Testis (tissue), 2 donors: ENCODE data around the gene PTPN7.

ENCODE experiments used
- POLR2A ChIP-seq: fragments of 450-650 bp; IDR thresholded peaks from one replicate; pipeline ENCODE4 v1.6.1; 2017; ENCODE audit warnings: antibody characterized with exemption, mild to moderate bottlenecking, moderate library complexity
- TF ChIP-seq, protein P1 (sequence below), 3 experiments: fragments of 450-650 bp in 2 of 3; fragments of 200-600 bp in 1 of 3; sonication (generic) in 1 of 3; IDR thresholded peaks; one replicate each; pipeline ENCODE4 v1.5.1; 2016 to 2019; ENCODE audit warnings: antibody characterized with exemption in 3 of 3, mild to moderate bottlenecking in 2 of 3, moderate library complexity in 1 of 3

DNA sequence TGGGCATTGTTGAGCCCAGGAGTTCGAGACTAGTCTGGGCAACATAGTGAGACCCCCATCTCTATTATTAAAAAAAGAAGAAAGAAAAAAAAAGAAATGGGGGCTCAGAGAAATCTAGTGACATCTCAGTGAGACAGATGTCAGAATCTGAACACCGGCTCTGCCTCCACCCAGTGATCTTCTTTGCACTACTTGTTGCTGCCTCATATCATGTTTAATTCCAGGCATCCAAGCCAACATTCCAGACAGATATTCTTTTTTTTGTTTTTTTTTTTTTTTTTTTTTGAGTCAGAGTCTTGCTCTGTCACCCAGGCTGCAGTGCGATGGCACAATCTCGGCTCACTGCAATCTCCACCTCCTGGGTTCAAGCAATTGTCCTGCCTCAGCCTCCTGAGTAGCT, 10.8 kb downstream of the PTPN7 start:
- TF ChIP-seq, protein P1, sequence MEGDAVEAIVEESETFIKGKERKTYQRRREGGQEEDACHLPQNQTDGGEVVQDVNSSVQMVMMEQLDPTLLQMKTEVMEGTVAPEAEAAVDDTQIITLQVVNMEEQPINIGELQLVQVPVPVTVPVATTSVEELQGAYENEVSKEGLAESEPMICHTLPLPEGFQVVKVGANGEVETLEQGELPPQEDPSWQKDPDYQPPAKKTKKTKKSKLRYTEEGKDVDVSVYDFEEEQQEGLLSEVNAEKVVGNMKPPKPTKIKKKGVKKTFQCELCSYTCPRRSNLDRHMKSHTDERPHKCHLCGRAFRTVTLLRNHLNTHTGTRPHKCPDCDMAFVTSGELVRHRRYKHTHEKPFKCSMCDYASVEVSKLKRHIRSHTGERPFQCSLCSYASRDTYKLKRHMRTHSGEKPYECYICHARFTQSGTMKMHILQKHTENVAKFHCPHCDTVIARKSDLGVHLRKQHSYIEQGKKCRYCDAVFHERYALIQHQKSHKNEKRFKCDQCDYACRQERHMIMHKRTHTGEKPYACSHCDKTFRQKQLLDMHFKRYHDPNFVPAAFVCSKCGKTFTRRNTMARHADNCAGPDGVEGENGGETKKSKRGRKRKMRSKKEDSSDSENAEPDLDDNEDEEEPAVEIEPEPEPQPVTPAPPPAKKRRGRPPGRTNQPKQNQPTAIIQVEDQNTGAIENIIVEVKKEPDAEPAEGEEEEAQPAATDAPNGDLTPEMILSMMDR (IDR thresholded peaks at IDR 0.05): no peak
- TF ChIP-seq POLR2A: no peak
